GM06990 (cell line): Measurements from ENCODE around the gene CDC14A.

Experiments used
- DNase-seq: peaks from one replicate; pipeline ENCODE4 v3.0.0-alpha.2; 2011; ENCODE audit not compliant: insufficient read length; ENCODE audit errors: extremely low read depth
- H3K27me3 ChIP-seq: replicated peaks from 2 replicates; pipeline ENCODE4 v1.6.0; 2011; ENCODE audit warnings: low read length; ENCODE audit not compliant: control insufficient read depth, insufficient read depth
- H3K36me3 ChIP-seq: 2 replicates; pipeline ENCODE4 v1.5.1; 2011; ENCODE audit warnings: low read length; ENCODE audit not compliant: control insufficient read depth, insufficient read depth
- H3K4me3 ChIP-seq: replicated peaks from 2 replicates; pipeline ENCODE4 v1.5.1; 2011; ENCODE audit warnings: low read depth, mild to moderate bottlenecking, control low read depth, low read length
- TF ChIP-seq, protein P1 (sequence below): IDR thresholded peaks from 2 replicates; pipeline ENCODE4 v1.5.1; 2011; ENCODE audit warnings: low read length, control low read depth, mild to moderate bottlenecking, inconsistent platforms; ENCODE audit not compliant: insufficient read depth, poor library complexity, severe bottlenecking

The CDC14A gene

DNA sequence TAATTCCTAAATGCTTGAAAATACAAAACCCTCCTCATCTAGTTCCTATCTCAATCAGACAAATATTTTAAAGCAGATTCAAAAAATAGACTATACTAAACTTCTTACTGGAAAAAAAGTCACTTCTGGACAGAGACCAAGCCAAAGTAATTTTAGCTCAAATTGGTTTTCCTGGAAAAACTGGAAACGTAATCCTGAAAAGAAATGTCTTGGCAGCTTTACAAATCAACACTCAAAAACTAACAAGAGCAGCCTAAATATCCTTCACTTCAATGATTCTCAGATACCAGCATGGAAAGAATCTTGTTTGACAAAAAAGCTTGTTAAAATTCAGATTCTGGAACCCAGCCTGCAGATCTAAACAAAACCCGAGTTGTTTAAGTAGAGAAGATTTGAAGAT lies 176.6 kb downstream of the CDC14A start:
- no peaks in the 10 kb centered on the region for H3K27me3 ChIP-seq
- no peak for DNase-seq
- TF ChIP-seq, protein P1, sequence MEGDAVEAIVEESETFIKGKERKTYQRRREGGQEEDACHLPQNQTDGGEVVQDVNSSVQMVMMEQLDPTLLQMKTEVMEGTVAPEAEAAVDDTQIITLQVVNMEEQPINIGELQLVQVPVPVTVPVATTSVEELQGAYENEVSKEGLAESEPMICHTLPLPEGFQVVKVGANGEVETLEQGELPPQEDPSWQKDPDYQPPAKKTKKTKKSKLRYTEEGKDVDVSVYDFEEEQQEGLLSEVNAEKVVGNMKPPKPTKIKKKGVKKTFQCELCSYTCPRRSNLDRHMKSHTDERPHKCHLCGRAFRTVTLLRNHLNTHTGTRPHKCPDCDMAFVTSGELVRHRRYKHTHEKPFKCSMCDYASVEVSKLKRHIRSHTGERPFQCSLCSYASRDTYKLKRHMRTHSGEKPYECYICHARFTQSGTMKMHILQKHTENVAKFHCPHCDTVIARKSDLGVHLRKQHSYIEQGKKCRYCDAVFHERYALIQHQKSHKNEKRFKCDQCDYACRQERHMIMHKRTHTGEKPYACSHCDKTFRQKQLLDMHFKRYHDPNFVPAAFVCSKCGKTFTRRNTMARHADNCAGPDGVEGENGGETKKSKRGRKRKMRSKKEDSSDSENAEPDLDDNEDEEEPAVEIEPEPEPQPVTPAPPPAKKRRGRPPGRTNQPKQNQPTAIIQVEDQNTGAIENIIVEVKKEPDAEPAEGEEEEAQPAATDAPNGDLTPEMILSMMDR = no peak
- H3K4me3 ChIP-seq = no peak overlapping the region
- no peaks in the 10 kb centered on the region for H3K36me3 ChIP-seq

DNA sequence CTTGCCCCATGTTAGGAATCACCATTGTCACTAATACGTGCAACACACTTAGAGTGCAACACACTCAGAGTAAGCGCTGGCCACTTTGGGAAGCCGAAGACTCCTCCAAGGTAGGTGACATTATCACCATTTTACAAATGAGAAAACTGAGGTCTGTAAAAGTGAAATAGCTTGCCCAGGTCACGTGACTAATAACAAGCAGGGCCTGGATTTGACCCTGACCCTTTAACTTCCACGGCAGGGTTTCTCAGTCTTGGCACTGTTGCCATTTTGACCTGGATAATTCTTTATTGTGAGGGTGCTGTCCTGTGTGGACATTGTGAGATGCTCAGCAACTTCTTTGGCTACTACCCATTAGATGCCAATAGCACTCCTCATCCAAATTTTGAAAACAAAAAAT lies 177.8 kb downstream of the CDC14A start:
- no peaks in the 10 kb centered on the region for H3K27me3 ChIP-seq
- no peak overlapping the region for H3K4me3 ChIP-seq
- H3K36me3 ChIP-seq = no peaks in the 10 kb centered on the region
- TF ChIP-seq, protein P1 = no peak
- no peak for DNase-seq

DNA sequence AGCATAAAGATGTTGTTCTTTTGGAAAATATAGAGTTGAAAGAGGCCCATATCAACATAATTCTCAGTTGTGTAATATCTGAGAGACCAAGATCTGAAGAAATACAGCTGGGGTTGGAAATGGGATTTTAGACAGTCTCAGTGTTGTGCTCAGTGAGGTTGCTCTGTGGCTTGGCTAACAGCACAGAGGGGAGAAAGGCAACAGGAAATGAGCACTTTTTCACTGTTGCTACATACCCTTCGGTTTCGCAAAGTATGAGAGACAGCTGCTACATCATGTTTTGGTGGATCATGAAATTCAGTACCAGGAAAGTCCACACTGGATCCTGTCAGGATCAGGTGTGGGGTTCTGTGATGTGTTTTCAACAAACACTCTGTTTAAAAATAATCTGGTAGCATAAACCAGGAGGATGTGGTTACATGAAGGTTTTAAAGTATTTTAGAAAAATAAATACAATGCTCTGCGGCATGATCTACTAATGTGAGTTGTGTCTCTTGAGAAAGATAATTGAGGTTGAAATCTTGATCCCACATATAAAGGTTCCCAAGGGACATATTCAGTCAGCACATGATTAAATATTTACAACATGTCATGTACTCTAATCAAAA lies 178.7 kb downstream of the CDC14A start:
- Histone ChIP-seq H3K27me3 (no peaks in the 10 kb centered on the region), H3K36me3 (no peaks in the 10 kb centered on the region), H3K4me3 (no peak overlapping the region)
- TF ChIP-seq, protein P1 = no peak
- no peak for DNase-seq

DNA sequence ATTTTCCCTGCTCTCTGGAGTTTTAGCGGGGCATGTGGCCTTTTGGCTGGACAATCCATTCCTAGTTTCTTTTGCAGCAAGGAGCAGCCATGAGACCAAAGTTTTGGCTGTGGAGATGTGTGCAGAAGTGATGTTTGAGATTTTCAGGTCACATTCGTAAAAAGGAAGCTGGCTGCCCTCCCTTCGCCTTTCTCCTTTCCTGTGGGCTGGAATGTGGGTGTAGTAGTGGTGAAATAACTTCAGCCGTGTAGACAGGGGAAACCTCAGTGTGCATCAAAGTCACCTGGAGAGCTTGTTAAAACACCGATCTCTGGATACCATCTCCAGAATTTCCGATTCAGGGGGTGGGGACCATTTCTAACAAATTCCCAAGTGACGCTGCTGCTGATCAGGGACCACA lies 180.3 kb downstream of the CDC14A start:
- H3K27me3 ChIP-seq = no peaks in the 10 kb centered on the region
- no peak for DNase-seq
- TF ChIP-seq, protein P1 = no peak
- no peaks in the 10 kb centered on the region for H3K36me3 ChIP-seq
- no peak overlapping the region for H3K4me3 ChIP-seq

DNA sequence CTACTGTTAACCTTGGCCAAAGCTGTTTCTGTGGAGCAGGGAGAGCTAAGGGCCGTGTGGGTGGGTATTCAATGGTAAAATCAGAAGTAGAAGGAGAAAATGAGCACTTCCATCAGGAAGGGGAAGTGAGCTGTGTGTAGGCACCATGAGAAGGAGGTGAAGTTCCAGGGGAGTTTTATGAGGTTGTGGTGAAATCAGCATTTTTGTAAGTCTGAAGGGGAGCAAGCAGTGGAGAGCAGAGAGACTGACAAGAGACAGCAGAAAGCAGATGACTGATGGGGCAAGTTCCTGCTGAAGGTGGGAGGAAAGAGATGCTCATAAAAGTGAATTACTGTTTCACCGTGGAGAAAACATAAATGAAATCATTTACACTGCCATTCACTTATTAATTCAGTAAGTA lies 183.0 kb downstream of the CDC14A start:
- no peaks in the 10 kb centered on the region for H3K36me3 ChIP-seq
- peaks cover 4% of the 10 kb centered on the region for H3K27me3 ChIP-seq
- no peak for DNase-seq
- H3K4me3 ChIP-seq = no peak overlapping the region
- TF ChIP-seq, protein P1 = no peak

DNA sequence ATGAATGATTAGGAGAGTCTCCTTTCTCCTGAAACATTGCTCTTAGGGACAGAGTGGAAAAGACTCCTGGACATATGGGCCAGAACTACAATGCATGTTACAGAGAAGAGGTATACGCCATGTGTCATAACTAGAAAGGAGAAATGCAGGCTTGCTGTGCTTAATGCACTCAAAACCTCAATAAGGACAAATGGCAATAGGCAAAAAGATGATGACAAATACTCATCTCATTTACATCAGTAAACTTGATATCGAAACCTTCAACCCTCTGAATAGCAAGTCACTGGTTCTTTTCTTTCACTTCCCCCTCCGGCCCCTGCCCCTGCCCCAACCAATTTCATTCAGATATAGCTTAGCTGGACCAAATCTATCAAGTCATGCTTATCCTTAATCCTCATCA lies 183.7 kb downstream of the CDC14A start:
- peaks cover 4% of the 10 kb centered on the region for H3K27me3 ChIP-seq
- DNase-seq = peak; percentile 62
- H3K4me3 ChIP-seq = no peak overlapping the region; the same call in 1 of the 2 replicates
- no peaks in the 10 kb centered on the region for H3K36me3 ChIP-seq
- TF ChIP-seq, protein P1 = no peak
